HEK293 (cell line): ENCODE measurements around the gene SIK2.

Experiments
- ZNF394 ChIP-seq: fragments of 450-650 bp; formaldehyde crosslinking; IDR thresholded peaks from 2 replicates; pipeline ENCODE4 v1.5.1; 2016; ENCODE audit warnings: missing biosample characterization, missing genetic modification characterization, mild to moderate bottlenecking, moderate library complexity, borderline replicate concordance
- TF ChIP-seq, protein P1 (sequence below): fragments of 450-650 bp; formaldehyde crosslinking; IDR thresholded peaks from 2 replicates; pipeline ENCODE4 v1.5.1; 2016; ENCODE audit warnings: missing biosample characterization, missing genetic modification characterization, low read depth

- TF ChIP-seq, protein P1, sequence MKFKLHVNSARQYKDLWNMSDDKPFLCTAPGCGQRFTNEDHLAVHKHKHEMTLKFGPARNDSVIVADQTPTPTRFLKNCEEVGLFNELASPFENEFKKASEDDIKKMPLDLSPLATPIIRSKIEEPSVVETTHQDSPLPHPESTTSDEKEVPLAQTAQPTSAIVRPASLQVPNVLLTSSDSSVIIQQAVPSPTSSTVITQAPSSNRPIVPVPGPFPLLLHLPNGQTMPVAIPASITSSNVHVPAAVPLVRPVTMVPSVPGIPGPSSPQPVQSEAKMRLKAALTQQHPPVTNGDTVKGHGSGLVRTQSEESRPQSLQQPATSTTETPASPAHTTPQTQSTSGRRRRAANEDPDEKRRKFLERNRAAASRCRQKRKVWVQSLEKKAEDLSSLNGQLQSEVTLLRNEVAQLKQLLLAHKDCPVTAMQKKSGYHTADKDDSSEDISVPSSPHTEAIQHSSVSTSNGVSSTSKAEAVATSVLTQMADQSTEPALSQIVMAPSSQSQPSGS (tag by site-specific recombination) = no peak
- no peak for TF ChIP-seq ZNF394 (tag by site-specific recombination)
These were observed 132.1 kb downstream of the SIK2 start for GRCh38 chr11:111734101-111734953.
